Iris pigment epithelial cell (primary cell): ENCODE data around the gene ARHGEF10L.
"Not testable (repeated sequence)": the region's sequence is repeated elsewhere in the genome, so short reads cannot be mapped to it uniquely, and the experiment has no call there.

Source experiments
- DNase-seq: peaks from one replicate; pipeline ENCODE4 v3.0.0-alpha.2; 2011; ENCODE audit warnings: low read depth

ARHGEF10L gene

GRCh38 chr1:17743925-17744324, 204.4 kb downstream of the ARHGEF10L start:
- DNase-seq, result no peak

GRCh38 chr1:17744666-17745478, 205.4 kb downstream of the ARHGEF10L start:
- DNase-seq, result no peak

DNA sequence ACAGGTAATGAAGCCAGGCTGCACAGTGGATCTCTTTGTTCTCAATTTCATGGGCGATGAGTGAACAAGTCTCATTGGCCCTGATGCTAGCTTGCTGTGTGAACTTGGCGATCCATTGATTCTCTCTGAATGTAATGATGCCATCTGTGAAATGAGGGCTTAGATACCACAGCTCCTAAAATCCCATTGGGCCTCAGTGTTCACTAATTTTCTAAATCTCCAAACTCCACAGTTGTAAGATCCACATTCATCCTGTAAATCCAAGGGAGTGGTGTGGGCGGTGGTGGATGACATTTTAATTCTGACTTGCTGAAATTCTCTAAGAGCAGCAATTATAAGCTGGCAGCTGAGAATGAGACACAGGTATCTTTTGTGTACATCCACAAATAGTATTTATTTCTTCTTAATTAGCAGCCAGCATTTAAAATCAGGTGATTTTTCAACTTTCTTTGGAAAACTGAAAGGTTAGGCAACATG, 206.0 kb downstream of the ARHGEF10L start:
- DNase-seq, result no peak

- DNase-seq, result not testable (repeated sequence)
Observed at GRCh38 chr1:17746281-17746680, 206.8 kb downstream of the ARHGEF10L start.

DNA sequence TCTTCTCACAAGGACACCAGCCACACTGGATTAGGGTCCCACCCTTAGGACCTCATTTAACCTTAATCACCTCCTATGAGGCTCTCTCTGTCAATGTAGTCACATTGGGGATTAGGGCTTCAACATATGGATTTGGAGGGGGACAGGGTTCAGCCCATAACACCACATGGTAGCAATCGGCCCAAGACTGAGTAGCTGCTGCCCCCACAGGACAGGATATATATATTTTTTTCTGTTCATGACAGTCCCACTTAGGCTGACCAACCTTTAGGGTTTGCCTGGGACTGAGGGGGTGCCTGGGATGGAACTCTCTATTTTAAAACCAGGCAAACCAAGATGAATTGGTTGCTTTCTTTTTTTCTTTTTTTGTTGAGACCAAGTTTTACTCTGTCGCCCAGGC, 207.4 kb downstream of the ARHGEF10L start:
- DNase-seq, result no peak
